Natural killer cell (primary cell): ENCODE results near the gene ARID2. TPM values are rescaled to one million over a fixed set of nuclear protein-coding genes. Genes with fewer than 3 reads are reported as not detected.

Experiments
- ATAC-seq, 3 donors: fragments of 150-1000 bp in 2 of 3; fragments of 200-7000 bp in 1 of 3; cut with Tn5 transposase; 1 replicate in 1 of 3; 2 replicates in 2 of 3; pipeline ENCODE4 v1.10.0; 2021; ENCODE audit warnings: mild to moderate bottlenecking in 2 of 3, moderate library complexity in 2 of 3
- DNase-seq, 2 donors: peaks; one replicate each; pipeline versions ENCODE4 v3.0.0 to v3.0.0-alpha.2; 2013 to 2021; ENCODE audit warnings: mixed read lengths in 1 of 2
- H3K27ac ChIP-seq: one replicate; pipeline ENCODE4 v1.5.1; 2013; ENCODE audit warnings: mild to moderate bottlenecking, low read length
- H3K27me3 ChIP-seq: one replicate; pipeline ENCODE4 v1.6.1; 2013; ENCODE audit warnings: low read length; ENCODE audit not compliant: control insufficient read depth, insufficient read depth
- H3K36me3 ChIP-seq: one replicate; pipeline ENCODE4 v1.6.1; 2013; ENCODE audit warnings: low read length; ENCODE audit not compliant: control insufficient read depth, insufficient read depth
- H3K4me1 ChIP-seq: one replicate; pipeline ENCODE4 v1.6.1; 2013; ENCODE audit warnings: low read length; ENCODE audit not compliant: control insufficient read depth, insufficient read depth
- H3K4me3 ChIP-seq: one replicate; pipeline ENCODE4 v1.5.1; 2013; ENCODE audit warnings: low read length
- H3K9me3 ChIP-seq: one replicate; pipeline ENCODE4 v1.6.1; 2013; ENCODE audit warnings: low read length; ENCODE audit not compliant: control insufficient read depth, insufficient read depth
- H3K27ac Mint-ChIP-seq, 2 donors: one replicate each; pipeline ENCODE4 v1.8.0; 2022; ENCODE audit warnings: mild to moderate bottlenecking in 2 of 2, mixed read lengths in 2 of 2, moderate library complexity in 1 of 2
- H3K27me3 Mint-ChIP-seq, 2 donors: one replicate each; pipeline ENCODE4 v1.8.0; 2022; ENCODE audit warnings: low read depth in 2 of 2, mixed read lengths in 2 of 2
- H3K36me3 Mint-ChIP-seq: one replicate; pipeline ENCODE4 v1.8.0; 2022; ENCODE audit warnings: mixed read lengths
- H3K4me1 Mint-ChIP-seq, 2 donors: one replicate each; pipeline ENCODE4 v1.8.0; 2022; ENCODE audit warnings: mixed read lengths in 2 of 2
- H3K4me3 Mint-ChIP-seq: one replicate; pipeline ENCODE4 v1.8.0; 2022; ENCODE audit warnings: mild to moderate bottlenecking, moderate library complexity, mixed read lengths
- H3K9me3 Mint-ChIP-seq, 2 donors: one replicate each; pipeline ENCODE4 v1.8.0; 2022; ENCODE audit warnings: mixed read lengths in 2 of 2
- WGBS: methylation state at CpG from one replicate; pipeline ENCODE4 v1.1.7; 2013; ENCODE audit warnings: missing lambda C conversion rate; ENCODE audit not compliant: insufficient coverage; 5-methylcytosine and 5-hydroxymethylcytosine counted together
- intact Hi-C: fragments of 100-400 bp; cut with micrococcal nuclease; formaldehyde crosslinking; loops from one replicate; pipeline ENCODE4 v1.14.2; 2022
- total RNA-seq, 4 donors: library from RNA; stranded (reverse); fragments of 120-200 nt in 1 of 4; gene quantifications; one replicate each; pipeline versions ENCODE4 v1.2.3 to v1.2.4, GENCODE V29; 2013 to 2022
- TF ChIP-seq, protein P1 (sequence below): fragments of 200-600 bp; IDR thresholded peaks from one replicate; pipeline ENCODE4 v1.8.0; 2022; ENCODE audit warnings: antibody characterized with exemption

ARID2 gene
- total RNA-seq, 3 donors from 2014 or later (not counting 1 experiment from before 2014, with no cell fraction given) = 75.2 to 95.7 (median 79.8) TPM

DNA sequence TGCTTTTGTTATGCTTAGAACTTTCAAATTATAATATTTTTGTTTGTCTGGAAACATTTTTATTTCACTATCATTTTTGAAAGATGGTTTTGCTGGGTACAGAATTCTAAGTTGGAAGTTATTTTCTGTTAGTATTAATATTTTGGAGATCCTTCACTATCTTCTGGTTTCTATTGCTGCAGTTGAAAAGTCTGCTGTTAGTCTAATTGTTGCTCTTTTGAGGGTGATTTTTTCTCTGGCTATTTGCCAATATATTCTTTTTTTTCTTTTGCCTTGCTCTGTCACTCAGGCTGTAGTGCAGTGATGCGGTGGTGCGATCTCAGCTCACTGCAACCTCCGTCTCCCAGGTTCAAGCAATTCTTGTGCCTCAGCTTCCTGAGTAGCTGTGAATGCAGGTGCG is 28.2 kb upstream of the ARID2 start:
- no peak for DNase-seq
- H3K4me1 Mint-ChIP-seq = peaks cover 10 to 15% of the 10 kb centered on the region in 2 donors
- peaks cover 9% of the 10 kb centered on the region for H3K36me3 Mint-ChIP-seq
- Histone ChIP-seq H3K27ac (no peak overlapping the region), H3K4me1 (no peaks in the 10 kb centered on the region), H3K9me3 (peaks cover 4% of the 10 kb centered on the region), H3K36me3 (no peaks in the 10 kb centered on the region), H3K4me3 (no peak overlapping the region), H3K27me3 (no peaks in the 10 kb centered on the region)
- WGBS = 72% methylated on average over 4 of the region's 4 CpGs
- ATAC-seq = no peak
- H3K9me3 Mint-ChIP-seq = peaks cover 0 to 4% of the 10 kb centered on the region in 2 donors
- intact Hi-C loops = no loop called here
- H3K27me3 Mint-ChIP-seq = no peaks in the 10 kb centered on the region
- TF ChIP-seq, protein P1, sequence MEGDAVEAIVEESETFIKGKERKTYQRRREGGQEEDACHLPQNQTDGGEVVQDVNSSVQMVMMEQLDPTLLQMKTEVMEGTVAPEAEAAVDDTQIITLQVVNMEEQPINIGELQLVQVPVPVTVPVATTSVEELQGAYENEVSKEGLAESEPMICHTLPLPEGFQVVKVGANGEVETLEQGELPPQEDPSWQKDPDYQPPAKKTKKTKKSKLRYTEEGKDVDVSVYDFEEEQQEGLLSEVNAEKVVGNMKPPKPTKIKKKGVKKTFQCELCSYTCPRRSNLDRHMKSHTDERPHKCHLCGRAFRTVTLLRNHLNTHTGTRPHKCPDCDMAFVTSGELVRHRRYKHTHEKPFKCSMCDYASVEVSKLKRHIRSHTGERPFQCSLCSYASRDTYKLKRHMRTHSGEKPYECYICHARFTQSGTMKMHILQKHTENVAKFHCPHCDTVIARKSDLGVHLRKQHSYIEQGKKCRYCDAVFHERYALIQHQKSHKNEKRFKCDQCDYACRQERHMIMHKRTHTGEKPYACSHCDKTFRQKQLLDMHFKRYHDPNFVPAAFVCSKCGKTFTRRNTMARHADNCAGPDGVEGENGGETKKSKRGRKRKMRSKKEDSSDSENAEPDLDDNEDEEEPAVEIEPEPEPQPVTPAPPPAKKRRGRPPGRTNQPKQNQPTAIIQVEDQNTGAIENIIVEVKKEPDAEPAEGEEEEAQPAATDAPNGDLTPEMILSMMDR = no peak
- no peak overlapping the region for H3K27ac Mint-ChIP-seq
- H3K4me3 Mint-ChIP-seq = no peak overlapping the region

DNA sequence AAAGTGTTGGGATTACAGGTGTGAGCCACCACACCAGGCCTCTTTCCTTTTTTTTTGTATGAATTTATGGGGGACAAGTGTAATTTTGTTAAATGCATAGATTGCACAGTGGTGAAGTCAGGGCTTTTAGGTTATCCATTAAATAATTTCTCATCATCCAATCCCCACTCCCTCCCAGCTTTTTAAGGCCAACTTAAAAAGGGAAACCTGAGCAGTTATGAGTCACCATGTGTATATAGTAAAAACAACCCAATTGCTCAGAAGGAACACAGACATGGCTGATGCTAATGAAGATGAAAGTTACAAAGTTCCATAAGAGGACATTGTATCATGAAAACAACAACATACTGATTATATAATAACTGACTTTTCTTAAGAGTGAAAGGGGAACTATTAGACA is 25.6 kb upstream of the ARID2 start:
- no peak overlapping the region for H3K27ac Mint-ChIP-seq
- peaks cover 9% of the 10 kb centered on the region for H3K36me3 Mint-ChIP-seq
- ATAC-seq (no peak), DNase-seq (no peak)
- TF ChIP-seq, protein P1 = no peak
- H3K4me1 ChIP-seq = no peaks in the 10 kb centered on the region
- no peaks in the 10 kb centered on the region for H3K36me3 ChIP-seq
- no peak overlapping the region for H3K27ac ChIP-seq
- no peaks in the 10 kb centered on the region for H3K27me3 Mint-ChIP-seq
- no peaks in the 10 kb centered on the region for H3K27me3 ChIP-seq
- H3K9me3 ChIP-seq = peaks cover 4% of the 10 kb centered on the region
- intact Hi-C loops = no loop called here
- peaks cover 0 to 4% of the 10 kb centered on the region in 2 donors for H3K9me3 Mint-ChIP-seq
- no peak overlapping the region for H3K4me3 ChIP-seq
- no peak overlapping the region for H3K4me3 Mint-ChIP-seq
- peaks cover 21 to 26% of the 10 kb centered on the region in 2 donors for H3K4me1 Mint-ChIP-seq

DNA sequence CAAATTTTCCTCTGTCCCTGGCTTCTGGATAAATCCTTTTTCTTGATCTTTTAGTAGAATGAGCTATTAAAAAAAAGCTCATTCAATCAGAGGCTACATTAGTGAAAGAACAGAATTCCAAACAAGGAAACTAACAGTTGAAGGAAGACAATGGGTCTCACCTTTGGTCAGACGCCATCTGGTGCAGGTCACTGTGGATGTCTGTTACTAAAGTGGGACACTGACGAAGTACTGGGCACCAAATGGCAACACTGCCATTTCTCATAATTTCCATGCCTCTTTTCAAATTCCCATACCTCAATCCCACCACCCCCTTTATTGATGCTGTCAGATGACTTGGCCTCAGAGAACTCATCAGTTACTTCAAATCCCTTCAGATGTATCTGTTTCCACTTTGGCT is 24.5 kb upstream of the ARID2 start:
- H3K27me3 Mint-ChIP-seq = no peaks in the 10 kb centered on the region
- peaks cover 0 to 4% of the 10 kb centered on the region in 2 donors for H3K9me3 Mint-ChIP-seq

DNA sequence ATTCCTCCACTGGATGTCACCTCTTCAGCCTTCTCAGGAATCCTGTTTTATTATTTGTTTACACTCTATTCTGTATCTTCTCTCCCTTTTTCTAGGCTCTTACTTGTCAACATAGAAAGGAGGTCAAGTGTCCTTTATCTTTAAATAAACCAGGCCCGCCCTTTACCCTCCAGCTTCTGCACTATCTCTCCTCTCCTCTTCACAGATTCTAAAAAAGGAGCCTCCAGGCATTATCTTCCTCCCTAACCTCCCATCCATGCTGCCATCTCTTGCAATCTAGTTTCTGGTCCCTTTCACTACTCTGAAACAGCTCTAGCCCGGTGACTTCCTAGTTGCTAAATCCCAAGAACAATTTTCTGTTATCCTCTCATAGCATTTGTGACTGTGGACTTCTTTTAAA is 24.1 kb upstream of the ARID2 start:
- no peak overlapping the region for H3K27ac Mint-ChIP-seq
- 95% methylated on average over 2 of the region's 2 CpGs for WGBS

More for the DNA sequence above, 24.5 kb upstream of the ARID2 start:
- 100% methylated on average over 2 of the region's 2 CpGs for WGBS
- Histone ChIP-seq H3K27ac (no peak overlapping the region), H3K9me3 (peaks cover 4% of the 10 kb centered on the region), H3K27me3 (no peaks in the 10 kb centered on the region), H3K4me3 (no peak overlapping the region), H3K36me3 (no peaks in the 10 kb centered on the region), H3K4me1 (no peaks in the 10 kb centered on the region)
- ATAC-seq = no peak
- H3K4me1 Mint-ChIP-seq = peaks cover 28 to 33% of the 10 kb centered on the region in 2 donors
- no peak for DNase-seq
- H3K4me3 Mint-ChIP-seq = no peak overlapping the region
- intact Hi-C loops = no loop called here
- no peak overlapping the region for H3K27ac Mint-ChIP-seq
- TF ChIP-seq, protein P1 = no peak
- peaks cover 9% of the 10 kb centered on the region for H3K36me3 Mint-ChIP-seq

More for the DNA sequence above, 24.1 kb upstream of the ARID2 start:
- peaks cover 4% of the 10 kb centered on the region for H3K9me3 ChIP-seq
- H3K4me3 ChIP-seq = no peak overlapping the region
- Mint-ChIP-seq H3K9me3 (peaks cover 0 to 4% of the 10 kb centered on the region in 2 donors), H3K4me1 (peaks cover 28 to 33% of the 10 kb centered on the region in 2 donors), H3K27me3 (no peaks in the 10 kb centered on the region), H3K36me3 (peaks cover 9% of the 10 kb centered on the region), H3K4me3 (no peak overlapping the region)
- DNase-seq = no peak
- no peaks in the 10 kb centered on the region for H3K27me3 ChIP-seq
- ATAC-seq = no peak
- TF ChIP-seq, protein P1 = no peak
- no peak overlapping the region for H3K27ac ChIP-seq
- intact Hi-C loops = no loop called here
- no peaks in the 10 kb centered on the region for H3K36me3 ChIP-seq
- H3K4me1 ChIP-seq = no peaks in the 10 kb centered on the region
